Ovary (tissue), 3 donors: Measurements from ENCODE around the gene ARMH3.

Experiments used
- CTCF ChIP-seq, 3 donors: fragments of 450-650 bp in 2 of 3; fragments of 200-600 bp in 1 of 3; IDR thresholded peaks; one replicate each; pipeline versions ENCODE4 v1.5.1 to v1.8.0; 2016 to 2022; ENCODE audit warnings: antibody characterized with exemption in 3 of 3, mild to moderate bottlenecking in 1 of 3
- EP300 ChIP-seq: sonication (generic); formaldehyde crosslinking; IDR thresholded peaks from one replicate; pipeline ENCODE4 v1.6.1; 2017; ENCODE audit warnings: antibody characterized with exemption
- POLR2A ChIP-seq: fragments of 450-650 bp; IDR thresholded peaks from one replicate; pipeline ENCODE4 v1.6.1; 2017; ENCODE audit warnings: antibody characterized with exemption, mild to moderate bottlenecking, moderate library complexity
- donor health status: DM: no; HTN: no; CAD: no.

- no peak for TF ChIP-seq CTCF (IDR thresholded peaks at IDR 0.05)
- no peak for TF ChIP-seq POLR2A
- no peak for TF ChIP-seq EP300
Observed at GRCh38 chr10:101902032-101902819, 153.7 kb downstream of the ARMH3 start.
